MCF 10A (cell line): ENCODE data around the gene ATG16L2. TPM values are rescaled to one million over a fixed set of nuclear protein-coding genes. Genes with fewer than 3 reads are reported as not detected.
A peak's percentile ranks its signal among the peaks of the same experiment; 100 is the strongest.

Source experiments
- BruUV-seq: library from RNA; stranded (reverse); fragments of 400-500 nt; replicated peaks from 2 replicates; lab custom pipeline; 2021; lab: Mats Ljungman, UMichigan
- CTCF ChIA-PET: fragments of 300-600 bp; sonication (Branson Sonifier 250); formaldehyde crosslinking; extraction: SDS; loops from one replicate; lab custom pipeline; 2021; ENCODE audit warnings: antibody characterized with exemption, inconsistent platforms; lab: Yijun Ruan, JAX
- POLR2A ChIA-PET: fragments of 300-600, 350-650 bp; sonication (Branson Sonifier 250); formaldehyde crosslinking; extraction: SDS; loops from one replicate; lab custom pipeline; 2020; ENCODE audit warnings: antibody characterized with exemption, inconsistent platforms; lab: Yijun Ruan, JAX
- DNase-seq: peaks from one replicate; pipeline ENCODE4 v3.0.0-alpha.2; 2018; ENCODE audit not compliant: unreplicated experiment
- H3K27ac Mint-ChIP-seq: one replicate; pipeline ENCODE4 v1.8.0; 2022; ENCODE audit warnings: mild to moderate bottlenecking, low read depth, mixed read lengths; ENCODE audit not compliant: unreplicated experiment
- H3K27me3 Mint-ChIP-seq: one replicate; pipeline ENCODE4 v1.8.0; 2022; ENCODE audit warnings: mixed read lengths; ENCODE audit not compliant: insufficient read depth, unreplicated experiment
- H3K36me3 Mint-ChIP-seq: one replicate; pipeline ENCODE4 v1.8.0; 2022; ENCODE audit warnings: mild to moderate bottlenecking, moderate library complexity, mixed read lengths; ENCODE audit not compliant: insufficient read depth, unreplicated experiment
- H3K4me1 Mint-ChIP-seq: one replicate; pipeline ENCODE4 v1.8.0; 2022; ENCODE audit warnings: mixed read lengths; ENCODE audit not compliant: insufficient read depth, unreplicated experiment
- H3K4me3 Mint-ChIP-seq: one replicate; pipeline ENCODE4 v1.8.0; 2022; ENCODE audit warnings: mild to moderate bottlenecking, moderate library complexity, mixed read lengths; ENCODE audit not compliant: unreplicated experiment
- H3K9me3 Mint-ChIP-seq: one replicate; pipeline ENCODE4 v1.8.0; 2022; ENCODE audit warnings: mixed read lengths; ENCODE audit not compliant: unreplicated experiment
- CTCF ChIP-seq: fragments of 200-600 bp; IDR thresholded peaks from one replicate; pipeline ENCODE4 v1.8.0; 2022; ENCODE audit warnings: antibody characterized with exemption, mild to moderate bottlenecking; ENCODE audit not compliant: unreplicated experiment
- intact Hi-C: fragments of 100-400 bp; cut with micrococcal nuclease; formaldehyde crosslinking; loops from 2 replicates; pipeline ENCODE4 v1.14.1; 2022
- total RNA-seq: library from RNA; stranded (reverse); gene quantifications from 2 replicates; pipeline ENCODE4 v1.2.3, GENCODE V29; 2022

ATG16L2 gene
- total RNA-seq, 1 experiment from 2014 or later, result 11.2 TPM

DNA sequence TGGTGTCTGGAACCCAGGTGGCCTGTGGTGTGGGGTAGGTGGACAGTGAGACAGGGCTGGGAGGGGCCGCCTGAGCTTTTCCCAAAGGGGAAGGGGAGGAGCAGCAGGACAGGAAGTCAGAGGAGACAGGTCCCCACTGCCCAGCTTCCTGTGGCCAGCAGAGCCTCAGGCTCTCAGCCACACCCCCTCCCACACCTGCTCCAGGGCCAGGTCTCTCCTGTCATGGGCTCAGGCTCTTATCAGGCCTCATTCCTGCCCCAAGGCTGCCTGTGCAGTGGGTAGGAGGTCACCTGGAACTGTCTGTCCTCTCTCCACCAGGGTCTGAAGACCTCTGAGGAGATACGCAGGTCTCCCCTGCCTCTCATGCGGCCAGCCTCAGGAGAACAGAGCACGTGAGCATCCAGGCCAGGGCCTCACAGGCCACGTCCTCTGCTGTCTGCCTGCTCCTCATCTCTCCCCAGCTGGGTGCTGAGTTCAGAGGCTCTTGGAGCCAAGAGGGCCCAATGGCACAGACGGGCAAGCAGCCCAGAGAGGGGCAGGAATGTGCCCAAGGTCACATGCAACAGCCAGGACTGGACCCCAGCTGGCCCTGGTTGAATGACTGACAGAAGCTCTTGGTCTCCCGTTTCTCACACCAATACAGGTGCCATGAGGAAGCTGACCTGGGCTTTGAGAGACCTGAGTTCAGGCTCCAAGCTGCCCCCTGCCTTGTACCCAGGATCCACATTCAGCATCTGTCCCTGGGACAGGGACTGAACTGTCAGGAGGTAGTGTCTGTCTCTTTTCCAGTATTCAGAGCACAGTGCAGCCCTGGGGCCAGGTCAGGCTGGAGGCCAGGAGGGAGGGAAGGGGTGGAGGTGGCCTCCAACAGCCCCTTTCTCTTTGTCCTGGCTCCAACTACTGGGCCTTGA is 37.1 kb upstream of the ATG16L2 start:
- BruUV-seq, result no TSS peak
- peaks cover 20% of the 10 kb centered on the region for H3K4me1 Mint-ChIP-seq
- H3K27me3 Mint-ChIP-seq, result no peaks in the 10 kb centered on the region
- H3K36me3 Mint-ChIP-seq, result peaks cover under 1% of the 10 kb centered on the region
- H3K4me3 Mint-ChIP-seq, result no peak overlapping the region
- intact Hi-C loops, result no loop called here
- H3K9me3 Mint-ChIP-seq, result no peaks in the 10 kb centered on the region
- no peak overlapping the region for H3K27ac Mint-ChIP-seq
- DNase-seq, result no peak
- POLR2A ChIA-PET, result no interaction called here
- no peak for TF ChIP-seq CTCF
- CTCF ChIA-PET, result interaction anchor here (0.6 to 0.8 kb wide), 3 partner anchors 13 to 514 kb away, joined by 3 to 5 read pairs (median 3); no protein-coding TSS in a partner anchor

DNA sequence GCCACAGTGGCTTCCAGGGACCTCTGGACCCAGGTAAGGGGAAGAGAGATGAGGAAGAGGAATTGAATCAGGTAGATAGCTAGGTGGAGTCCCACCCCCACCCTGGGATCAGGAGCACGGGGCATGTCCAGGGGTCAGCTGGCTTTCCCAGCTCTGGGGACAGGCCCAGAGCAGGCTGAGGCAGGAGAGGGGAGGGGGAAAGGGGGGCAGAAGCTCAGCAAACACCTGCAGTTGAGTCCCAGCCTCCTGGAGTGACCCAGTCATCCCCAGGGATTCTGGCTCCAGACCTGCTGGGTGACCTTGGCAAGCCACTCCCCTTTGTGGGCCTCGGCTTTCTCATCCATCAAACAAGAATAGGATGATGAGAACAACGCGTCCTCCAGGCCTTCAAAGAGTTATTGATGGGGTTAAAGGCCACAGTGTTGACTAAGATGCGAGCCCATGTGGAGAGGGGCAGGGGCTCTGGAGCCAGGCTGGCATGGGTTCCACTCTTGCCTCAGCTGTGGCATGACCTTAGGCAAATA is 36.4 kb upstream of the ATG16L2 start:
- no peak for DNase-seq
- Mint-ChIP-seq H3K36me3 (peaks cover 5% of the 10 kb centered on the region), H3K27ac (no peak overlapping the region), H3K27me3 (no peaks in the 10 kb centered on the region), H3K4me3 (no peak overlapping the region), H3K9me3 (no peaks in the 10 kb centered on the region), H3K4me1 (peaks cover 22% of the 10 kb centered on the region)
- intact Hi-C loops, result no loop called here
- CTCF ChIA-PET, result interaction anchor here (0.6 to 1.1 kb wide), 3 partner anchors 14 to 513 kb away, joined by 3 read pairs; partner anchors contain the start of gene STARD10
- no peak for TF ChIP-seq CTCF
- POLR2A ChIA-PET, result interaction anchor here (1.1 kb wide), 1 partner anchor 18 kb away, joined by 4 read pairs; no protein-coding TSS in a partner anchor
- no TSS peak for BruUV-seq

DNA sequence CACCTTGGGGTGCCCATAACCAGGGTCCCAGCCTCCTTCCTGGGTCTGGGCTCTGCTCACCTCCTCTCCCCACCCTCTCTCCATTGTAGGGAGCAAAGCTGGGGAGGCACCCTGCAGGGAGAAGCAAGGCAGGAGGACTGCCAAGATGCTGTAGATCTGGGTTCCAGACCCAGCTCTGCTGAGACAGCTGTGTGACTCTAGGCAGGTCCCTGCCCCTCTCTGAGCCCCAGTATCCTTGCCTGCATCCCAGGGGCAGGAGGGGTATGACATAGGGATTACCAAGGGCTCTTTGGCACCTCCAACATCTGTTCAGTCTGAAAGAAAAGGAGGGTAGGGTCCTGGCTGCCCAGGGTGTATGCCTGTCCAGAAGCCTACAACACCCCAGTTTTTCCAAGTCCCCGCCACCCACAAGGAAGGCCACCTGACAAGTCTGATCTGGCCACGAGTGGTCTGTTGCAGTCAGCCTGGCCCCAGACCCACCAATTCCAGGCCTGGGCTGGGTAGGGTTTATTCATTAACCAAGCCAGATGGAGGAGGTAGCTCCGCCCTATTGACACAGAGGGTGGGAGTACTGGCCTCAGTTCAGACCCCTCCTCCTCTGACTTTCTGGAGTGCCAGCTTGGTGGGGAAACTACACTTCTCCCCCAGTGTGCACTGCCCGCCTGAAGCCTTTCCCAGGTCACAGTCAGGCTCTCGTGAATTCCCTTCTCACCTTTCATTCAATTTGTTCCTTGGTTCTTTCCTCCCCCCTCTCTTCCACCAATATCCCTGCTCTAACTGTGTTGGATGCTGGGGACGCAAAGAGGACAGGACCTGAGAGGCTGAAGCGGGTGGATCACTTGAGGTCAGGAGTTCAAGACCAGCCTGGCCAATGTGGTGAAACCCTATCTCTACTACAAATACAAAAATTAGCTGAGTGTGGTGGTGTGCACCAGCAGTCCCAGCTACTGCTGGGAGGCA is 35.4 kb upstream of the ATG16L2 start:
- Mint-ChIP-seq H3K4me1 (peaks cover 17% of the 10 kb centered on the region), H3K27me3 (no peaks in the 10 kb centered on the region), H3K9me3 (no peaks in the 10 kb centered on the region), H3K4me3 (no peak overlapping the region), H3K36me3 (peaks cover 5% of the 10 kb centered on the region), H3K27ac (peak overlapping the region; percentile 9)
- intact Hi-C loops, result no loop called here
- DNase-seq, result no peak
- ChIA-PET CTCF (interaction anchor here (0.5 to 1.1 kb wide), 3 partner anchors 16 to 53 kb away, joined by 3 to 5 read pairs (median 5); partner anchors contain the start of gene STARD10), POLR2A (interaction anchor here (0.6 to 1.1 kb wide), 2 partner anchors 19 to 1392 kb away, joined by 3 to 4 read pairs; partner anchors contain the start of gene PPME1)
- BruUV-seq, result no TSS peak
- no peak for TF ChIP-seq CTCF
